SU-DHL-6 (cell line): Measurements from ENCODE around the gene NHSL2.

Experiments used
- H2AFZ ChIP-seq: fragments of 200-600 bp; sonication (generic); 2 replicates; pipeline ENCODE4 v1.6.1; 2014; ENCODE audit warnings: low read depth, mild to moderate bottlenecking, moderate library complexity, mixed read lengths, antibody characterized with exemption, low read length; ENCODE audit not compliant: severe bottlenecking
- H3F3A ChIP-seq: fragments of 200-600 bp; shearing (Covaris generic); 2 replicates; pipeline ENCODE4 v1.6.0; 2016; ENCODE audit warnings: antibody characterized with exemption, mild to moderate bottlenecking; ENCODE audit not compliant: insufficient read depth
- H3K27ac ChIP-seq: fragments of 200-600 bp; sonication (generic); 2 replicates; pipeline ENCODE4 v1.5.1; 2016; ENCODE audit warnings: low read depth, mild to moderate bottlenecking, low read length, moderate library complexity, mixed read lengths
- H3K27me3 ChIP-seq: fragments of 200-600 bp; sonication (generic), shearing (Covaris generic); 2 replicates; pipeline ENCODE4 v1.6.0; 2014; ENCODE audit warnings: mild to moderate bottlenecking, low read length
- H3K36me3 ChIP-seq: fragments of 200-600 bp; sonication (generic); 2 replicates; pipeline ENCODE4 v1.6.1; 2014; ENCODE audit warnings: mild to moderate bottlenecking, low read length, mixed read lengths
- H3K4me2 ChIP-seq: fragments of 300-600, 200-600 bp; shearing (Covaris generic), sonication (generic); 2 replicates; pipeline ENCODE4 v1.6.0; 2014; ENCODE audit warnings: low read length, low read depth, mild to moderate bottlenecking; ENCODE audit not compliant: poor library complexity, severe bottlenecking
- H3K4me3 ChIP-seq: fragments of 200-600 bp; sonication (generic); 2 replicates; pipeline ENCODE4 v1.5.1; 2014; ENCODE audit warnings: antibody characterized with exemption, low read length, mild to moderate bottlenecking, mixed read lengths; ENCODE audit not compliant: insufficient read depth, poor library complexity, severe bottlenecking
- H3K79me2 ChIP-seq: fragments of 200-600 bp; sonication (generic); 2 replicates; pipeline ENCODE4 v1.6.1; 2014; ENCODE audit warnings: mild to moderate bottlenecking, low read length, moderate library complexity; ENCODE audit not compliant: insufficient read depth
- H3K9ac ChIP-seq: fragments of 200-600 bp; sonication (generic); 2 replicates; pipeline ENCODE4 v1.7.0; 2014; ENCODE audit warnings: mild to moderate bottlenecking, low read length
- H3K9me2 ChIP-seq: fragments of 200-600 bp; sonication (generic); replicated peaks from 2 replicates; pipeline ENCODE4 v1.6.1; 2014; ENCODE audit warnings: low read length; ENCODE audit not compliant: insufficient read depth
- H3K9me3 ChIP-seq: fragments of 200-600 bp; sonication (generic); 2 replicates; pipeline ENCODE4 v1.6.1; 2014; ENCODE audit warnings: low read length, mixed read lengths; ENCODE audit not compliant: insufficient read depth
- H4K20me1 ChIP-seq: fragments of 200-600 bp; sonication (generic); 2 replicates; pipeline ENCODE4 v1.6.1; 2014; ENCODE audit warnings: low read depth, mild to moderate bottlenecking, antibody characterized with exemption, low read length, moderate library complexity, mixed read lengths
- CTCF ChIP-seq: fragments of 200-600 bp; sonication (generic); IDR thresholded peaks from one replicate; pipeline ENCODE4 v1.5.1; 2017; ENCODE audit warnings: antibody characterized with exemption, mild to moderate bottlenecking, low read length, moderate library complexity; ENCODE audit not compliant: insufficient read depth, poor library complexity, severe bottlenecking
- EZH2phosphoT487 ChIP-seq: fragments of 200-600 bp; sonication (generic), shearing (Covaris generic); conservative IDR thresholded peaks from 2 replicates; pipeline ENCODE4 v1.6.1; 2018; ENCODE audit warnings: mild to moderate bottlenecking, antibody characterized with exemption, low read length, moderate library complexity, mixed read lengths

NHSL2 gene

DNA sequence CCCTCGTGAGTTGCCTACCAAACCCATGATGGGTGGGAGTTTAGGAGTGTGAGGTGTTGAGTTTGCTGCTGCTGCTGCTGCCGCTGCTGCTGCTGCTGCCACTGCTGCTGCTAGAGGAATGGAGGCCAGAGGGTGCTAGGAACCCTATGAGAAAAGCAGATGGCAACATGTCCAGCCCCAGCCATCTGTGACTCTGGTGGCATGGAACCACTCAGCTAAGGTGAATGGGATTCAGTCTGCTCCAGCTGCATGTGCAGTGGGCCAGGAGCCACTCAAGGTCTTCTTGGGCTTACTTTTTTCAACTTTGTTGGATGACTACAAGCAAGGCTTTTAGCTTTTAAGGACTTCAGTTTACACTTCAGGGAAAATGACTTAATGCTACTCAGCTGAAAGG lies 117.3 kb downstream of the NHSL2 start:
- no peaks in the 10 kb centered on the region for H3K9me3 ChIP-seq
- no peaks in the 10 kb centered on the region for H4K20me1 ChIP-seq
- no peak overlapping the region for H3K27ac ChIP-seq
- TF ChIP-seq EZH2phosphoT487 = no peak
- TF ChIP-seq CTCF = no peak
- no peaks in the 10 kb centered on the region for H3K9me2 ChIP-seq
- no peaks in the 10 kb centered on the region for H3K36me3 ChIP-seq
- no peak overlapping the region for H3K4me3 ChIP-seq
- no peaks in the 10 kb centered on the region for H3K27me3 ChIP-seq
- no peak overlapping the region for H3K4me2 ChIP-seq
- no peaks in the 10 kb centered on the region for H3F3A ChIP-seq
- H3K79me2 ChIP-seq = no peaks in the 10 kb centered on the region
- no peak overlapping the region for H3K9ac ChIP-seq
- no peak overlapping the region for H2AFZ ChIP-seq

GRCh38 chrX:72028701-72029470 lies 118.2 kb downstream of the NHSL2 start:
- H3K4me2 ChIP-seq = no peak overlapping the region
- no peaks in the 10 kb centered on the region for H3F3A ChIP-seq
- no peaks in the 10 kb centered on the region for H3K9me3 ChIP-seq
- no peak overlapping the region for H2AFZ ChIP-seq
- H3K9me2 ChIP-seq = no peaks in the 10 kb centered on the region
- no peak overlapping the region for H3K27ac ChIP-seq
- H3K9ac ChIP-seq = no peak overlapping the region
- no peaks in the 10 kb centered on the region for H3K36me3 ChIP-seq
- no peaks in the 10 kb centered on the region for H3K79me2 ChIP-seq
- H3K27me3 ChIP-seq = no peaks in the 10 kb centered on the region
- H4K20me1 ChIP-seq = no peaks in the 10 kb centered on the region
- no peak for TF ChIP-seq CTCF
- no peak for TF ChIP-seq EZH2phosphoT487
- H3K4me3 ChIP-seq = no peak overlapping the region

DNA sequence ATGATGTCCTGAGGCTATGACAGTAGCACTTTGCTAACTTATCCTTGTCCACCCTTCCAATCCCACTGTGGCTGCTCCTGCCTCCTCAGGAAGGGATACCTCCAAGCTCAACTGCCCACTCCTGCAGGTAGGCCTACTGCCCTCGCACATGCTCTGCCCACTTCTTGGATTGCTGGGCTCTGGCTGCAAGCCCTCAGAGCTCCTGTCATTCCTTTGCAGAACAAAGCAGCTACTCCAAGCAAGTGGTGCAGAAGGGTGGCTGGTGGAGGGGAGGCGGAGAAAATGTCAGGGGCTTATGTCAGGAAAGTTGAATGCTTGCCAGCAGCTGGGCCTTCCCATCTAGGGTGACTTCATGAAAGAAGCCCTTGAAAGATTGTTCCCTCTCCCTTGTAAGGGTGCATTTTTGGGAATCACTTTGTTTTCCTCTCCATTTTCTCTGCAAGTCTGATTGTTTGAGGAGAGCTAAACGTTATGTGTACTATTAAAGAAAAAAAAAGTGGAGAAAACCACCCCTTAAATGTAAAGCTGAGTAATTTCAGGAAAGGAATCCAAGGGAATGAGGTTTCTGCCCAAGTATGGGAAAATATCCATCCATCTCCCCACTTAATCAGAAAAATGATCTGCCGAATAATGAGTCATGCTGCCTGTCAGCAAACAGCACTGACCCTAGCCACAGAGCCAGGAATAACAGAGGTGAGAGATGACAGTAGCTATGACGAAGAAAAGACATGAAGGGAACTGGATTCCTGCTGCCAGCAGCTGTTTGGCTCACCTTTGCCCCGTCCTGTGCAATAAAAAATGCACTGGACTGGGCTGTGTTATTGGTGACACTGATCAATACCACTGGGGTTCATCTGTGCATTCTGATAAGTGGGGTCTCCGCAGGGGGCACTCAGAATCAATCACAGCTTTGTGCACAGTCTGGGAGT lies 119.1 kb downstream of the NHSL2 start:
- H3K4me2 ChIP-seq = no peak overlapping the region

More for the DNA sequence above, 119.1 kb downstream of the NHSL2 start:
- Histone ChIP-seq H2AFZ (no peak overlapping the region), H3K9ac (no peak overlapping the region), H3K9me2 (no peaks in the 10 kb centered on the region), H3K27me3 (no peaks in the 10 kb centered on the region), H3K4me3 (no peak overlapping the region), H3K9me3 (no peaks in the 10 kb centered on the region), H3K36me3 (no peaks in the 10 kb centered on the region), H4K20me1 (no peaks in the 10 kb centered on the region), H3K79me2 (no peaks in the 10 kb centered on the region), H3K27ac (no peak overlapping the region), H3F3A (no peaks in the 10 kb centered on the region)
- TF ChIP-seq EZH2phosphoT487 (no peak), CTCF (no peak)
